Measurements from ENCODE around the gene MYD88.

MYD88 gene

DNA sequence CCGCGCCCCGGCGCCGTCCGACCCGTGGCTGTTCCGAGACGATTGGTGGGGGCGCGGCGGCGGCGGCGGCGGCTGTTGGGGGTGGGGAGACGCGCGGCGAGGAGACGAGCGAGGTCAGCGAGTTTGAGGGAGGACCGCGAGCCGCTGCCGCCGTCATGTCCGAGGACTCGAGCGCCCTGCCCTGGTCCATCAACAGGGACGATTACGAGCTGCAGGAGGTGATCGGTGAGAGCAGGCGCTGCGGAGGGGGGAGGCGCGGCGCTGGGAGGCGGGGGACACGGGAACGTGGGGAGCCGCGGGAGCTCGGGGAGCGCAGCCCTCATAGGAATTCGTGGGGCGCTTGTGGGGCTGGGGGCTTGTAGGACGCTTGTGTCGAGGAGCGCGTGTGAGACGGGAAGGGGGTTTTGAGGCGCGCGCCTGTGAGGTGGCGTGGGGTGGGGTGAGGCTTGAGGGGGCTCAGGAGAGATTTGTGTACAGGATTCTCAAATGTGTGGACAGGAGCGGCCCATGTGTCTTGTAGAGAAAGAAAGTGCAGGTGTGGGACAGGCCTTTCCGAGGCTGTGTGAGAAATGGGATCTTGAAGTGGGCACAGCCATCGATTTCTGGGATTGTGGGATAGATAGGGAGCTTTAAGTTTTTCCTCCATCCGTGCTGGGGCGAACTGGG is 27.4 kb downstream of the MYD88 start:
- no peak for DNase-seq

DNA sequence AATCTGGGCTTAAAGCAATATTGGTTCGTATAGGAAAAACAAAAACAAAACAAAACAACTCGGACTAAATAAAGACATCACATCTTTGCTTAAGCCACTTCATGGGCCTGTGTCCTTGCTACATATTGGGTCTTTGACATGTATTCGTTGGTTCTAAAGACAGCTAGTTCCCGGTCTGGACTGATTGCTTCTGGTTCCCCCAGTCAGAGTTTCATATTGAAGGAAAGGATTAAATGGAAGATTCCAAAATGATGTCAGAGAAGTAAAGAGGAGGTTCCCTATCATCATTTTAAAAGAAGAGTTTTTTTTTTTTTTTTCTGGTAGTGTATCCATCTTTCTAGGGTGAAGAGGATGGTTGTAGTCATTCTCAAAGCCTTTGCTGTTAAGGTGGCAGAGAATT is 29.1 kb downstream of the MYD88 start:
- no peak for DNase-seq

DNA sequence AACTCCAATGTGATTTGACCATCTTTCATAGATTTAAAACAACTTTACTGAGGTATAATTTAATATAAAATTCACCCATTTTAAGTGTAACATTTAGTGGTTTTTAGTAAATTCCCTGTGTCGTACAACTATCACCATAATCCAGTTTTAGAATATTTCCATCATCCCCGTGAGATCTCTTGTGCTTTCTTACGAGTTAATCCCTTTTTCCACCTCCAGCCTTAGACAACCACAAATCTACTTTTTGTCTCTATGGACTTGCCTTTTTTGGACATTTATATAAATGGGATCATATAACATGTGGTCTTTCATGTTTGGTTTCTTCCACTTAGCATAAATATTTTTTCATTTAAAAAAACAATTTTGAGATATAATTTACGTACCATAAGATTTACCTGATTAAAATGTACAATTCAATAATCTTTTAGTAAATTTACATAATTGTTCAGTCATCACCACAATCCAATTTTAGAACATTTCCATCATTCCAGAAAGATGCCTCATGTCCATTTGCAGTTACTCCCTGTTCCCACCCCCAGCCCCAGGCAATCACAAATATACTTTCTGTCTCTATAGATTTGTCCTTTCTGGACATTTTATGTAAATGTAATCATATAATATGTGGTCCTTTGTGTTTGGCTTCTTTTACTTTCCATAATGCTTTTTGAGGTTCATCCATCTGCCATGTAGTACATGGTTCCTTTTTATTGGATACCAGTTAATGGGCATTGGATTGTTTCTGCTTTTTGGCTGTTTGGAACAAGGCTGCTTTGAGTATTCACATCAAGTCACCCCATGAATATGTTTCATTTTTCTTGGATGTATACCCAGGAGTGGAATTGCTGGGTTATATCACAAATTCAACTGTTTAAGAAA is 29.9 kb downstream of the MYD88 start:
- no peak for DNase-seq

DNA sequence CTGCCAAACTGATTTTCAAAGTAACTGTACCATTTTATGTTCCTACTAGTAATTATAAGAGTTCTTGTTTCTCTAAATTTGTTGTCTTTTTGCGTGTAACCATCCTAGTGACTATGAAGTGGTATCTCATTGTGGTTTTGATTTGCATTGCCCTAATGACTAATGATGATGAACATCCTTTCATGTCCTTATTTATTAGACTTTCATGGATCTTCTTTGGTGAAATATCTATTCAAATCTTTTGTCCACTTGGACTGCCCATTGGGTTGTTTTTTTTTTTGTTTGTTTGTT is 30.5 kb downstream of the MYD88 start:
- DNase-seq: no peak

DNA sequence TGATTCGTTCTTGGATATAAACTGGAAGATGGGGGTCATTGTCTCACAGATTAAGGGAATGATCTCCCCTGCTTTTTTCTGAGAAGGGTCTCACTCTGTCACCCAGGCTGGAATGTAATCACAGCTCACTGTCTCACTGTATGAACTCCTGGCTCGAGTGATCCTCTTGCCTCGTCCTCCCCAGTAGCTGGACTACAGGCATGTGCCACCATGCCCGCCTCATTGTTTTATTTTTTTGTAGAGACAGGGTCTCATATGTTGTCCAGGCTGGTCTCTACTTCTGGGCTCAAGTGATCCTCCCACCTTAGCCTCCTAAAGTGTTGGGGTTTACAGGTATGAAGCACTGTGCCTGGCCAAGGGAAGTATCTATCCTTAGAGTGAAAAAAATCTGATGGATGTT is 32.3 kb downstream of the MYD88 start:
- DNase-seq: no peak

DNA sequence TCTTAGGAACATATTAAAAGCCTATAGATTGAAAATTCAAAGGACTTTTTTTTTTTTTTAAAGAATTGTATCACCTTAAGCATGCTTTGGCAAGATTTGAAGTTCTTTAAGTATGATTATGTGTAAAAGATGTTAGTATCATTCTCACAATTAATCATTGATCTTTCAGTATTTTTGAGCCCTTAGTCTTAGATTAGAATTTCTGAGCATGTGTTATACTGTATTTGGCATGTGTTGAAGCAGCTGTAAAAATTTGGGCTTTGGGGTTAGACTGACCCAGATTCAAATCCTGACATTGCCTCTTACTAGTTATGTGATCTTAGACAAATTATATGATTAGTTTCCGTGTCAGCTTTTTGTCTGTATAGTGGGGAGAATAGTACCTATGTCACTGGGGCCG is 33.2 kb downstream of the MYD88 start:
- no peak for DNase-seq

DNA sequence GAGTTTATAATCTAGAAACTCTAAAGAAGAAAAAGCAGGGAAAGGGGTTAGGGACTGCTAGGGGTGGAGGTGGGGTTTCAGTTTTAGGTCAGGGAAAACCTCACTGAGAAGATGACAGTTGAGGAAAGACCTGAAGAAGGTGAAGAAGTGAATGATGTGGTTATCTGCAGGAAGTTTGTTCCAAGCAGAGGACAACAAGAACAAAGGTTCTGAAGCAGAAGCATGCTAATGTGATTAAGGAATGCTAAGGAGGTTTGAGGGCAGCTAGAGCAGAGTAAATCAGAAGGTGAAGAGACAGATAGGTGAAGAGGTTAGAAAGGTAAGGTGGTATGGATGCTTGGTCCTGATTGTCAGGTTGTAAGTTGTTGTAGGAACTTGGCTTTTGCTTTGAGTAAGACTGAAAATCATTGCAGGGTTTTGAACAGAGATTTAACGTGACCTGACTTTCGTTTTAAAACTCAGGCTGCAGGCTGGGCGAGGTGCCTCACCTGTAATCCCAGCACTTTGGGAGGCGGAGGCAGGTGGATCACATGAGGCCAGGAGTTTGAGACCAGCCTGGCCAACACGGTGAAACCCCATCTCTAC is 35.5 kb downstream of the MYD88 start:
- no peak for DNase-seq

DNA sequence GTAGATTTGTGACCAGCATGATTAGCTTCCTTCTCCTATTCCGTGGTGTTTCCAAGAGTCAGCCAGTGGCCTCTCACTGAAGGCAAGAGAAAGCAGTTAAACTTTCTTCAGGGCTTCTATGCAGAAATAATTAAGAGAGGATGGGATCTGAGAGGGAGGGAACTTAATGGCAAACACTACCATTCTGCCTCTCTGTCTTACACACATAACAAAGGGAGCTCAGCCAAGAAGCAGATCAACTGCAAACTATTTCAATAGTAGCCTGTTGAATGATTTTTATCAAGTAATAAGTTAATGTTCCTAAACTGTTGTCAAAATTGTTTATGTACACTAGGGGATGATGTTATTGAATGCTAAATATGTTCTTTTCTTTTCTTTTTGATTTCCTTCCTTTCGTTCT is 38.7 kb downstream of the MYD88 start:
- DNase-seq: no peak

DNA sequence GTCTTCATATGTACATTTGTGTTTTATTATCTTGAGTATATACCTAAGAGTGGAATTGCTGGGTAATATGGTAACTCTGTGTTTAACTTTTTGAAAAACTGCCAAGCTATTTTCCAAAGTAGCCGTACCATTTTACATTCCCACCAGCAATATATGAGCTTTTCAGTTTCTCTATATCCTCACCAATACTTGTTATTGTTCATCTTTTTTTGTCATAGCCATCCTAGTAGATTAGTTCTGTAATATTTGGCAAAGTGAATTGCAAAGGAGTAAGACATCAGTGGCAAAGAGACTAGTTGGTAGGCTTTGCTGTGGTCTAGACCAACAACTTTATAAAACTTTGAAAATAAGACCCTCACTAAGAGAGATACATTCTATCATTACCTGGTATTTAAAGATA is 48.3 kb downstream of the MYD88 start:
- no peak for DNase-seq

DNA sequence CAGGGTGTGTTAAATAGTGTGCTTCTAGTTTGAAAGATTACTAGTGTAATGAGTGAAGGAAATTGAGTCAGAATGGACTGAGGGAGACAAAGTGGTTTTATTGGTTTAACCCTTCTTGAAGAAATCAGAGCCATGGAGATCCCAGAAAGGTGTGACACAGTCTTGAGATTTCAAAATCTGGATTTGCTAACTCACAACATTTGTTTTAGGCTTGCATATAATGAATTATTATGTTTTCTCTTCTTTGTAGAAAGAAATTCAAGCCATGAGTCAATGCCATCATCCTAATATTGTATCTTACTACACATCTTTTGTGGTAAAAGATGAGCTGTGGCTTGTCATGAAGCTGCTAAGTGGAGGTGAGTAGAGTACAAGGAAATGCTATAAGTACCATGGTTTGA is 52.0 kb downstream of the MYD88 start:
- DNase-seq: no peak

Measured in effector CD8-positive, alpha-beta T cell (primary cell).